HEK293 (cell line): ENCODE results near the gene ETNK2.
A peak's percentile ranks its signal among the peaks of the same experiment; 100 is the strongest.

Experiments used
- CTCF ChIA-PET: fragments of 350-600 bp; formaldehyde crosslinking; extraction: SDS; loops from one replicate; lab custom pipeline; 2021; ENCODE audit warnings: antibody characterized with exemption; lab: Yijun Ruan, JAX
- POLR2A ChIA-PET: fragments of 300-600 bp; formaldehyde crosslinking; extraction: SDS; loops from one replicate; lab custom pipeline; 2020; ENCODE audit warnings: antibody characterized with exemption, inconsistent platforms; lab: Yijun Ruan, JAX
- H3K27ac ChIP-seq: fragments of 200-500 bp; sonication (Bioruptor generic); 2 replicates; pipeline ENCODE4 v1.5.1; 2014; ENCODE audit warnings: low read depth, low read length, control low read depth, inconsistent platforms; ENCODE audit errors: extremely low read depth
- H3K36me3 ChIP-seq, 2 experiments: fragments of 200-500 bp in 1 of 2; sonication (Bioruptor generic) in 1 of 2; 1 replicate in 1 of 2; 2 replicates in 1 of 2; pipeline ENCODE4 v1.5.1; 2014 to 2017; ENCODE audit warnings: inconsistent platforms in 2 of 2, low read length in 2 of 2; ENCODE audit not compliant: control insufficient read depth in 2 of 2, insufficient read depth in 1 of 2
- H3K4me1 ChIP-seq: fragments of 200-500 bp; sonication (Bioruptor generic); 2 replicates; pipeline ENCODE4 v1.5.1; 2014; ENCODE audit warnings: mild to moderate bottlenecking, low read length, inconsistent platforms; ENCODE audit not compliant: control insufficient read depth, insufficient read depth
- H3K4me3 ChIP-seq: 2 replicates; pipeline ENCODE4 v1.5.1; 2011; ENCODE audit warnings: low read depth, mild to moderate bottlenecking, control low read depth, low read length, moderate library complexity
- H3K9me3 ChIP-seq: fragments of 200-500 bp; sonication (Bioruptor generic); 2 replicates; pipeline ENCODE4 v1.5.1; 2014; ENCODE audit warnings: low read depth, low read length, inconsistent platforms; ENCODE audit not compliant: control insufficient read depth, insufficient read depth
- EGR2 ChIP-seq: fragments of 450-650 bp; formaldehyde crosslinking; IDR thresholded peaks from 2 replicates; pipeline ENCODE4 v1.5.1; 2016; ENCODE audit warnings: low read depth, missing biosample characterization, missing genetic modification characterization
- GLIS1 ChIP-seq: fragments of 450-650 bp; formaldehyde crosslinking; IDR thresholded peaks from 2 replicates; pipeline ENCODE4 v1.5.1; 2016; ENCODE audit warnings: missing biosample characterization, missing genetic modification characterization
- KLF8 ChIP-seq: fragments of 450-650 bp; formaldehyde crosslinking; IDR thresholded peaks from 2 replicates; pipeline ENCODE4 v1.5.1; 2016; ENCODE audit warnings: missing biosample characterization, missing genetic modification characterization
- PRDM10 ChIP-seq: fragments of 450-650 bp; formaldehyde crosslinking; IDR thresholded peaks from 2 replicates; pipeline ENCODE4 v1.5.1; 2016; ENCODE audit warnings: missing biosample characterization, missing genetic modification characterization
- PRDM2 ChIP-seq: fragments of 450-650 bp; formaldehyde crosslinking; IDR thresholded peaks from 2 replicates; pipeline ENCODE4 v1.5.1; 2016; ENCODE audit warnings: missing biosample characterization, missing genetic modification characterization, borderline replicate concordance
- TSHZ1 ChIP-seq: fragments of 450-650 bp; formaldehyde crosslinking; IDR thresholded peaks from 2 replicates; pipeline ENCODE4 v1.5.1; 2016; ENCODE audit warnings: missing biosample characterization, missing genetic modification characterization, borderline replicate concordance
- ZFHX2 ChIP-seq: fragments of 450-650 bp; formaldehyde crosslinking; conservative IDR thresholded peaks from 2 replicates; pipeline ENCODE4 v1.5.1; 2016; ENCODE audit warnings: missing biosample characterization, missing genetic modification characterization
- ZNF138 ChIP-seq: fragments of 450-650 bp; formaldehyde crosslinking; IDR thresholded peaks from 2 replicates; pipeline ENCODE4 v1.5.1; 2016; ENCODE audit warnings: missing biosample characterization, missing genetic modification characterization, borderline replicate concordance
- ZNF174 ChIP-seq: fragments of 450-650 bp; formaldehyde crosslinking; IDR thresholded peaks from 2 replicates; pipeline ENCODE4 v1.5.0; 2017; ENCODE audit warnings: missing biosample characterization, mild to moderate bottlenecking, missing genetic modification characterization
- ZNF2 ChIP-seq: fragments of 450-650 bp; formaldehyde crosslinking; IDR thresholded peaks from 2 replicates; pipeline ENCODE4 v1.5.1; 2016; ENCODE audit warnings: missing biosample characterization, missing genetic modification characterization
- ZNF529 ChIP-seq: fragments of 450-650 bp; formaldehyde crosslinking; IDR thresholded peaks from 2 replicates; pipeline ENCODE4 v1.5.1; 2017; ENCODE audit warnings: missing genetic modification characterization, missing biosample characterization; ENCODE audit not compliant: insufficient replicate concordance
- ZNF600 ChIP-seq: fragments of 450-650 bp; formaldehyde crosslinking; IDR thresholded peaks from 2 replicates; pipeline ENCODE4 v1.5.1; 2016; ENCODE audit warnings: missing biosample characterization, missing genetic modification characterization
- ZNF76 ChIP-seq: fragments of 450-650 bp; formaldehyde crosslinking; IDR thresholded peaks from 2 replicates; pipeline ENCODE4; 2016; ENCODE audit warnings: low read depth, missing biosample characterization, missing genetic modification characterization, borderline replicate concordance
- ZNF792 ChIP-seq: fragments of 450-650 bp; formaldehyde crosslinking; IDR thresholded peaks from 2 replicates; pipeline ENCODE4 v1.5.1; 2016; ENCODE audit warnings: missing biosample characterization, missing genetic modification characterization

ETNK2 gene

GRCh38 chr1:204150702-204151551 is 917 bp downstream of the ETNK2 start (continued):
- TF ChIP-seq PRDM2 (tag by site-specific recombination), result no peak
- TF ChIP-seq ZNF600 (tag by site-specific recombination), result peak; percentile 61
- TF ChIP-seq ZNF529 (tag by site-specific recombination), result no peak
- no peak for TF ChIP-seq KLF8 (tag by site-specific recombination)
- TF ChIP-seq ZFHX2 (tag by site-specific recombination), result peak; percentile 12; the same call in 1 of the 2 replicates
- TF ChIP-seq ZNF138, result no peak
- TF ChIP-seq EGR2 (tag by site-specific recombination), result peak; percentile 57
- no peak for TF ChIP-seq ZNF2
- TF ChIP-seq PRDM10 (tag by site-specific recombination), result peak; percentile 91
- TF ChIP-seq ZNF76, result no peak

- CTCF ChIA-PET, result interaction anchor here (0.6 to 2.9 kb wide), 5 partner anchors 13 to 351 kb away, joined by 3 to 9 read pairs (median 5); no protein-coding TSS in a partner anchor
- POLR2A ChIA-PET, result interaction anchor here (1.0 kb wide), 1 partner anchor 12 kb away, joined by 4 read pairs; no protein-coding TSS in a partner anchor
- Histone ChIP-seq H3K36me3 (peaks cover 0 to 12% of the 10 kb centered on the region in 2 experiments; a peak in 1 of 3 replicates), H3K27ac (no peak overlapping the region), H3K4me1 (peaks cover 3% of the 10 kb centered on the region), H3K4me3 (no peak overlapping the region), H3K9me3 (no peaks in the 10 kb centered on the region)
- TF ChIP-seq ZNF174 (tag by site-specific recombination), result no peak
- no peak for TF ChIP-seq ZNF792 (tag by site-specific recombination)
- peak; percentile 44 for TF ChIP-seq GLIS1 (tag by site-specific recombination)
- TF ChIP-seq TSHZ1, result no peak
Observed at GRCh38 chr1:204149635-204150565, 1.9 kb downstream of the ETNK2 start.
